Tibial artery (tissue), 4 donors: ENCODE data around the gene BEST4.

ENCODE experiments used
- DNase-seq, 2 donors: peaks; one replicate each; pipeline ENCODE4 v3.0.0-alpha.2; 2019
- H3K27ac ChIP-seq, 2 donors: fragments of 200-600 bp; sonication (generic) in 1 of 2; 1 replicate in 1 of 2; 2 replicates in 1 of 2; pipeline ENCODE4 v1.5.1; 2018 to 2019; ENCODE audit warnings: mild to moderate bottlenecking in 1 of 2
- H3K27me3 ChIP-seq, 2 donors: fragments of 200-600 bp; sonication (generic) in 1 of 2; one replicate each; pipeline versions ENCODE4 v1.5.1 to v1.6.0; 2016 to 2019
- H3K36me3 ChIP-seq, 3 donors: fragments of 200-600 bp; sonication (generic) in 2 of 3; one replicate each; pipeline ENCODE4 v1.5.1; 2016 to 2019; ENCODE audit warnings: mild to moderate bottlenecking in 2 of 3
- H3K4me1 ChIP-seq, 4 donors: fragments of 200-600 bp; sonication (generic) in 2 of 4; 1 replicate in 3 of 4; 2 replicates in 1 of 4; pipeline ENCODE4 v1.5.1; 2016 to 2019
- H3K4me3 ChIP-seq, 2 donors: fragments of 200-600 bp; sonication (generic) in 1 of 2; 1 replicate in 1 of 2; 2 replicates in 1 of 2; pipeline ENCODE4 v1.5.1; 2018 to 2019; ENCODE audit warnings: mild to moderate bottlenecking in 2 of 2
- H3K9me3 ChIP-seq, 3 donors: fragments of 200-600 bp; sonication (generic) in 1 of 3; one replicate each; pipeline ENCODE4 v1.5.1; 2016 to 2019
- intact Hi-C: fragments of 100-400 bp; cut with DNase I; formaldehyde crosslinking; loops from one replicate; pipeline ENCODE4 v1.15.0; 2023; ENCODE audit warnings: low total_unique reads
- TF ChIP-seq, protein P1 (sequence below), 2 experiments: fragments of 200-600 bp in 1 of 2; fragments of 450-650 bp in 1 of 2; IDR thresholded peaks; one replicate each; pipeline ENCODE4 v1.5.1; 2017 to 2019; ENCODE audit warnings: antibody characterized with exemption in 2 of 2, mild to moderate bottlenecking in 1 of 2, moderate library complexity in 1 of 2

Gene BEST4

DNA sequence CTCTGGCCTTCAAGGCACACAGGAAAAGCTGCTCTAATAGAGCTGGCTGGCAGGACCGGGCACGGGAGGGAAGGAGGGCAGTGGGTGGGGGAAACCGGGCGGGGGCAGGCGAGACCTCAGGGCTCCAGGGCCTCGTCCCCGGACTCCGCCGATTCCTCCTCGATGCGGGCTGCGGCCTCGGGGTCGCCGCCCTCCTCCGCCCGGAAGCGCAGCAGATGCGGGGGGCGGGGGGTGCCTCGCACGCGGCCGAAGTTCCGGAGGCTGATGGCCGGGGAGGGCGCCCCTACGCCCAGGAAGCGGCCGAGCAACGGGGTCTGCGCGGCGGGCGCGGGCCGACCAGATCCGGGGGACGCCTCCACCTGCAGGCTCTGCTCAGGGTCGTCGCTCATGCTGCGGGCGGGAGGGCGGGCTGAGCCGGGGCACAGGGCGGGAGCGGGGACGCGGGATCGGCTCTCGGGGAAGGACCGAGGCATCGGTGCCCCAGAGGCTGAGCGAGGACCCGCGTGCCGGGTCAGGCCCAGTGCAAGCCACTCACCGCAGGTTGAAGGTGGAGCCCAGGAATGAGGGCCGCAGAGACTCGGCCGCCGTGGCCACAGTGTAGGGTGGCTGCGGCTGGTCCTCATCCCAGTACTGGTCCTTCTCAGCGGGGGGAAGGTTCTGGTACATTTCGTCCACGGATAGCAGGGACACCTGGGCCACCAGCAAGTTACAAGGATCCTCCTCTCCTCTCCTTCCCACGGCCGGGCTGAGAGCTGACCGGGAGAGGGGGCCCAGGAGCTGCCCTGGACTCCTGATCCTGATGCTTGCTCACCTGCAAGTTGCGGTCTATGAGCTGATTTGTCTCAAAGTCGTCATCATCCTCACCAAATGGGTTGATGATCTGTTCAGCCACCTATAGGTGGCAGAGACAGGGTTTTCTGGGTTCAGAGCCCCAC, 3.6 kb downstream of the BEST4 start:
- Histone ChIP-seq H3K9me3 (no peaks in the 10 kb centered on the region), H3K27ac (peak overlapping the region; percentile 60 to 71), H3K36me3 (peaks cover 0 to 22% (median 21%) of the 10 kb centered on the region in 3 donors), H3K4me1 (peaks cover 0 to 34% (median 26%) of the 10 kb centered on the region in 4 donors), H3K27me3 (no peaks in the 10 kb centered on the region), H3K4me3 (peak overlapping the region; percentile 55 to 61)
- TF ChIP-seq, protein P1, sequence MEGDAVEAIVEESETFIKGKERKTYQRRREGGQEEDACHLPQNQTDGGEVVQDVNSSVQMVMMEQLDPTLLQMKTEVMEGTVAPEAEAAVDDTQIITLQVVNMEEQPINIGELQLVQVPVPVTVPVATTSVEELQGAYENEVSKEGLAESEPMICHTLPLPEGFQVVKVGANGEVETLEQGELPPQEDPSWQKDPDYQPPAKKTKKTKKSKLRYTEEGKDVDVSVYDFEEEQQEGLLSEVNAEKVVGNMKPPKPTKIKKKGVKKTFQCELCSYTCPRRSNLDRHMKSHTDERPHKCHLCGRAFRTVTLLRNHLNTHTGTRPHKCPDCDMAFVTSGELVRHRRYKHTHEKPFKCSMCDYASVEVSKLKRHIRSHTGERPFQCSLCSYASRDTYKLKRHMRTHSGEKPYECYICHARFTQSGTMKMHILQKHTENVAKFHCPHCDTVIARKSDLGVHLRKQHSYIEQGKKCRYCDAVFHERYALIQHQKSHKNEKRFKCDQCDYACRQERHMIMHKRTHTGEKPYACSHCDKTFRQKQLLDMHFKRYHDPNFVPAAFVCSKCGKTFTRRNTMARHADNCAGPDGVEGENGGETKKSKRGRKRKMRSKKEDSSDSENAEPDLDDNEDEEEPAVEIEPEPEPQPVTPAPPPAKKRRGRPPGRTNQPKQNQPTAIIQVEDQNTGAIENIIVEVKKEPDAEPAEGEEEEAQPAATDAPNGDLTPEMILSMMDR (IDR thresholded peaks at IDR 0.05), result no peak
- intact Hi-C loops, result loop anchor here (5.0 to 10.0 kb wide), 2 partner anchors 228 to 520 kb away; partner anchors contain the start of genes HECTD3 and UROD
- no peak for DNase-seq

DNA sequence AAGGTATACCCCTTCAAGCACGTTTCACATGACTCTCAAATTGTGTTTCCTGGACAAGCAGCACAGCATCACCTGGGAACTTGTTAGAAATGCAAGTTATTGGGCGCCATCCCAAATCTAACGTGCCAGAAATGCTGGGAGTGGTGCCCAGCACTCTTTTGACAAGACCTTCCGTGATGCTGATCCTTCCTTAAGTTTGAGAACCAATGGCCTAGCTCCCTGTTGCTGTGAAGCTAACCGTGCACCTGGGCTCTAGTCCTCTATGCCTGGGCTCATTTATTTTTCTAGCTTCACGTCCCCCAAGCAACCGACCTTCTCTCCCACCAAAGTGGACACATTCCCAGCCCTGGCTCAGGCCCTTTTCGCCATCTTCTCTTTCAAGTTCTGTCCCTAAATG, 4.3 kb downstream of the BEST4 start:
- Histone ChIP-seq H3K27me3 (no peaks in the 10 kb centered on the region), H3K4me3 (peak overlapping the region; percentile 55 to 61), H3K4me1 (peaks cover 0 to 34% (median 26%) of the 10 kb centered on the region in 4 donors), H3K9me3 (no peaks in the 10 kb centered on the region), H3K36me3 (peaks cover 3 to 28% (median 28%) of the 10 kb centered on the region in 3 donors), H3K27ac (peak overlapping the region; percentile 60 to 71)
- TF ChIP-seq, protein P1 (IDR thresholded peaks at IDR 0.05), result no peak
- intact Hi-C loops, result loop anchor here (10.0 kb wide), 1 partner anchor 521 kb away; no protein-coding TSS in a partner anchor
- no peak for DNase-seq

DNA sequence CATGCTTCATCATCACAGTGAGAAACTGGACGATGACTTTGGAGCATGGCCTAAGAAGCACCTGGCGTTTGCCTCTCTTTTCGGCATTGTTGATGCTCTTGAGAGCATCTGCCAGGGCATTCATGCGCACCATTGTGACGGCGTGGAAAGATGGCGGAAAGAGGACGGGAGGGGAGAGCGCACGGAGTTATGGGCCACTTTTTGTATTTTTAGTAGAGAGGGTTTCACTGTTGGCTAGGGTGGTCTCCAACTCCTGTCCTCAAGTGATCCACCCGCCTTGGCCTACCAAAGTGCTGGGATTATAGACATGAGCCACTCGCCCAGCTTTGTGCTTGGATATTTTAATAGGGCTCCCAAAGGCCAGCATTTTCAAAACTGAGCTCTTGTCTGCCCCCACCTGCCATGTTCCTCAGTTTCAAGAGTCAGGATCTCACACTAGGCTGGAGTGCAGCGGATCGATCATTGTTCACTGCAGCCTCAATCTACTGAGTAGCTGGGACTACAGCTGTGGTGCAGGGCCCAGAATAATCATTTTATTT, 7.3 kb downstream of the BEST4 start:
- TF ChIP-seq, protein P1 (IDR thresholded peaks at IDR 0.05), result no peak
- no peak for DNase-seq
- no peaks in the 10 kb centered on the region for H3K9me3 ChIP-seq
- no peak overlapping the region for H3K4me3 ChIP-seq
- peaks cover 0 to 42% (median 31%) of the 10 kb centered on the region in 4 donors for H3K4me1 ChIP-seq
- intact Hi-C loops, result loop anchor here (10.0 kb wide), 1 partner anchor 524 kb away; no protein-coding TSS in a partner anchor
- peaks cover 16 to 54% (median 49%) of the 10 kb centered on the region in 3 donors for H3K36me3 ChIP-seq
- H3K27me3 ChIP-seq, result no peaks in the 10 kb centered on the region
- no peak overlapping the region for H3K27ac ChIP-seq

DNA sequence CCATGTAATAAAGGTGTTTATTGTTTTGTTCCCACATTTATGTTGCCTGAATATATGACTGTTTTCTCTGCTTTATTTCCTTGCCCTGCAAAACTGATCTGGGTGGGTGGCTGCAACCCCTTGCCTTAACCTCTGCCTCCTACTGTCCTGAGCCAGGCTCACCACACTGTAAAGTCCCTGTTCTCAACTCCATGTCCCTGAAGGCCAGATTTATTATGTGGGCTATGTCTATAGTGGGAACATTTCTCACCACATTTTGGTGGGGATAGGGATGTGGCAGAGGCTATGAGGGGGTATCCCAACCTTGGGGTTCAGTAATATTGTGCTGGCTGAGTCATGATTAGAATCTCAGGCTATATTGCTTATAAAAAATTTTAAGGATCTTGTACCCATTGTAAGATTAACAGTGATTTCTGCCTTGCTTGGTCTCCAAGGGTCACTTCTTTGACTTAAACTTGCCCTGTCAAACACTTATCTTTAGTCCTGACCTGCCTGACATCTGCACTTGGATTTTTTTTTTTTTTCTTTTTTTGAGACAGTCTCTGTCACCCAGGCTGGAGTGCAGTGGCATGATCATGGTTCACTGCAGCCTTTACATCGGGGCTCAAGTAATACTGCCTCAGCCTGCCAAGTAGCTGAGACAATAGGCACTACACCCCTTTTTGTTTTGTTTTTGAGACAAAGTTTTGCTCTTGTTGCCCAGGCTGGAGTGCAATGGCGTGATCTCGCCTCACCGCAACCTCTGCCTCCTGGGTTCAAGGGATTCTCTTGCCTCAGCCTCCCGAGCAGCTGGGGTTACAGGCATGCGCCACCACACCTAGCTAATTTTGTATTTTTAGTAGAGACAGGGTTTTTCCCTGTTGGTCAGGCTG, 9.0 kb downstream of the BEST4 start:
- no peak overlapping the region for H3K4me3 ChIP-seq
- intact Hi-C loops, result loop anchor here (5.0 kb wide), 1 partner anchor 47 kb away; the partner anchor contains the start of gene RNU5D-1
- peaks cover 0 to 32% (median 19%) of the 10 kb centered on the region in 4 donors for H3K4me1 ChIP-seq
- H3K9me3 ChIP-seq, result no peaks in the 10 kb centered on the region
- TF ChIP-seq, protein P1 (IDR thresholded peaks at IDR 0.05), result no peak
- H3K27me3 ChIP-seq, result no peaks in the 10 kb centered on the region
- no peak for DNase-seq
- peaks cover 16 to 54% (median 49%) of the 10 kb centered on the region in 3 donors for H3K36me3 ChIP-seq
- no peak overlapping the region for H3K27ac ChIP-seq
